ENCODE measurements around the gene VPS26C. TPM values are rescaled to one million over a fixed set of nuclear protein-coding genes. Genes with fewer than 3 reads are reported as not detected.
"Not testable (repeated sequence)": the region's sequence is repeated elsewhere in the genome, so short reads cannot be mapped to it uniquely, and the experiment has no call there.

Gene VPS26C
- total and polyA plus RNA-seq, 2 of the 8 experiments (the other 6 are each of a cell fraction or from before 2014, with no cell fraction given) = 43.5 to 71.6 TPM

DNA sequence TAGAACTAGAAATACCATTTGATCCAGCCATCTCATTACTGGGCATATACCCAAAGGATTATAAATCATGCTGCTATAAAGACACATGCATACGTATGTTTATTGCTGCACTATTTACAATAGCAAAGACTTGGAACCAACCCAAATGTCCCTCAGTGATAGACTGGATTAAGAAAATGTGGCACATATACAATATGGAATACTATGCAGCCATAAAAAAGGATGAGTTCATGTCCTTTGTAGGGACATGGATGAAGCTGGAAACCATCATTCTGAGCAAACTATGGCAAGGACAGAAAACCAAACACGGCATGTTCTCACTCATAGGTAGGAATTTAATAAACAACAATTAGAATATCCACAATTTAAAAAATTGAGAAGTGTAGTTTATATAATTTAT, 48.9 kb upstream of the VPS26C start:
- H2BK12ac ChIP-seq (ENCODE audit: low read depth, low read length); H3K4me2 ChIP-seq (ENCODE audit: insufficient read depth in 1 of 2, low read depth in 2 of 2, low read length in 2 of 2); H3K56ac ChIP-seq (replicated peaks; ENCODE audit: insufficient read length, low read depth, low read length); H3K27ac ChIP-seq (ENCODE audit: low read depth, low read length); H4K8ac ChIP-seq (ENCODE audit: extremely low read depth, insufficient read depth, low read length); H2BK20ac ChIP-seq (ENCODE audit: low read length); H3K23ac ChIP-seq (ENCODE audit: insufficient read length); H3K9ac ChIP-seq (replicated peaks in 1 of 4; ENCODE audit: extremely low read depth in 1 of 4, low read depth in 3 of 4, low read length in 3 of 4); H2AFZ ChIP-seq (ENCODE audit: low read length); H3K4me3 ChIP-seq (ENCODE audit: extremely low read depth in 1 of 4, insufficient read depth in 2 of 4, low read depth in 3 of 4, low read length in 4 of 4); POLR2A ChIA-PET (ENCODE audit: partially characterized antibody); H3K18ac ChIP-seq (ENCODE audit: extremely low read depth, low read length); H4K5ac ChIP-seq (ENCODE audit: insufficient read length, low read depth, low read length); H3K4me1 ChIP-seq (replicated peaks in 1 of 4; ENCODE audit: control insufficient read depth in 3 of 4, insufficient read depth in 4 of 4, low read length in 3 of 4); H2BK120ac ChIP-seq (replicated peaks; ENCODE audit: low read depth, low read length); H3K27me3 ChIP-seq (replicated peaks in 1 of 4; ENCODE audit: control insufficient read depth in 3 of 4, extremely low read depth in 1 of 4, insufficient read depth in 3 of 4, low read length in 3 of 4); H3K9me3 ChIP-seq (ENCODE audit: insufficient read depth in 2 of 2, low read depth in 1 of 2, low read length in 1 of 2); H2BK5ac ChIP-seq (ENCODE audit: low read depth, low read length); H3K36me3 ChIP-seq (ENCODE audit: control insufficient read depth in 2 of 4, insufficient read depth in 4 of 4, low read length in 3 of 4); H3K79me2 ChIP-seq (ENCODE audit: control insufficient read depth in 1 of 2, insufficient read depth in 2 of 2, low read length in 2 of 2); H3K4ac ChIP-seq (replicated peaks; ENCODE audit: insufficient read length, low read depth, low read length); CTCF ChIA-PET (ENCODE audit: partially characterized antibody); H3K79me1 ChIP-seq (ENCODE audit: low read depth, low read length); H3K23me2 ChIP-seq (ENCODE audit: low read depth, low read length); H3K14ac ChIP-seq (ENCODE audit: insufficient read length); H2BK15ac ChIP-seq (ENCODE audit: low read length); H2AK5ac ChIP-seq (ENCODE audit: low read depth, low read length); H4K20me1 ChIP-seq (replicated peaks in 1 of 2; ENCODE audit: control insufficient read depth in 1 of 2, insufficient read depth in 2 of 2, low read length in 2 of 2); H4K91ac ChIP-seq (replicated peaks; ENCODE audit: insufficient read length, low read length); DNase-seq (ENCODE audit: low read depth in 1 of 2, low spot score in 2 of 2); FAIRE-seq: not testable (repeated sequence)
- 94% methylated on average over 2 of the region's 2 CpGs; no CpG with 5 or more reads in 1 of the 2 experiments for WGBS, 2 experiments (ENCODE audit: extremely low coverage in 1 of 2, insufficient coverage in 1 of 2, insufficient read length in 1 of 2, insufficient replicate concordance in 2 of 2, low coverage in 1 of 2, low lambda C conversion rate in 2 of 2, missing lambda C conversion rate in 1 of 2)
